ENCODE data around the gene FER1L5. TPM values are rescaled to one million over a fixed set of nuclear protein-coding genes. Genes with fewer than 3 reads are reported as not detected.

The FER1L5 gene
- total and polyA plus RNA-seq, 2 experiments from 2014 or later = 0.18 to 0.76 TPM

- no peaks in the 10 kb centered on the region for H3K9me2 ChIP-seq (ENCODE audit: insufficient read depth)
- ATAC-seq (no peak), DNase-seq (ENCODE audit: low spot score) (no peak)
- H3K4me2 ChIP-seq = no peak overlapping the region
- Mint-ChIP-seq H3K36me3 (ENCODE audit: low read depth) (peaks cover 42% of the 10 kb centered on the region), H3K4me1 (peaks cover 10% of the 10 kb centered on the region), H3K27me3 (ENCODE audit: insufficient read depth, low read depth, poor library complexity) (peaks cover 5% of the 10 kb centered on the region), H3K4me3 (no peak overlapping the region), H3K27ac (no peak overlapping the region), H3K9me3 (no peaks in the 10 kb centered on the region)
- no peaks in the 10 kb centered on the region for H3K27me3 ChIP-seq (ENCODE audit: insufficient read depth)
- H4K20me1 ChIP-seq (replicated peaks; ENCODE audit: insufficient read depth) = peaks cover 31% of the 10 kb centered on the region
- H3K79me2 ChIP-seq (replicated peaks; ENCODE audit: insufficient read depth) = peaks cover 60% of the 10 kb centered on the region
- TF ChIP-seq JUNB (IDR thresholded peaks at IDR 0.05; ENCODE audit: unreplicated experiment) = no peak
- TF ChIP-seq CTCF (conservative IDR thresholded peaks at IDR 0.05; ENCODE audit: low read depth in 2 of 2) = no peak
- TF ChIP-seq POLR2AphosphoS5 (IDR thresholded peaks at IDR 0.05; ENCODE audit: low read depth) = no peak
- H3K36me3 ChIP-seq (ENCODE audit: insufficient read depth) = peaks cover 12% of the 10 kb centered on the region; the same call in 1 of the 2 replicates
- H3K4me3 ChIP-seq = no peak overlapping the region
- H3K4me1 ChIP-seq (ENCODE audit: insufficient read depth) = no peaks in the 10 kb centered on the region; the same call in 1 of the 2 replicates
- H3F3A ChIP-seq (replicated peaks; ENCODE audit: low read depth) = no peaks in the 10 kb centered on the region
- no peak overlapping the region for H3K27ac ChIP-seq (ENCODE audit: low read depth)
- no peak overlapping the region for H2AFZ ChIP-seq
Measured at GRCh38 chr2:96633641-96634040, 8.9 kb upstream of the FER1L5 start.

DNA sequence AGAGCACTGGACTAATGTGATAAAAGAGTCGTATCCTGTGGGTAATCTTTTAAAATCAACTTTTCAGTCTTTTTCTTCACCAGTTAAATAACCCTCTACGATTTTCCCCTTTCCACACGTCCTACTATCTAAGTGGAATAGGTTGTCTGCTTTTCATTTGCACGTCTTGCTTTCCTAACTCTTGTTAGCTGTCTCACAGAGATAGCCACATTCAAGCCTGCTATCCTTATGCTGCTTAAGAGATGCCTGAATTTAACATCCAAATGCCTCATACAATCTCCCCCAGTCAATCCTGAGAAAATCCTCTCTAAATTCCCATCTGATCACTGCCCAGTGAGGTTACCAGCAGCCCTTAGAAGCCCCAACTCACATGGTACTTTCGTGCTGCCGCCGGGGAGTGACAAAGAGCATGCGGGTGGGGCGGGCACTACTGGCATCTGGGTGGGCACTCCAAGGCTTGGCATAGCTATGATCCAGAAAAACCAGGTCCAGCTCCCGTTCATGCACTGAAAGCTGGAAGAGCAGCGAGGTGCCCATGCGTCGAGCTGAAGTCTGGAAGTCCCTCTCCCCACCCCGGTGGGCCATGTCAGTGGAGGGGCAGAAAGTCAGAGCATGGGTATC is 5.9 kb upstream of the FER1L5 start:
- ATAC-seq (no peak), DNase-seq (ENCODE audit: low spot score) (no peak)
- H3K27ac ChIP-seq (ENCODE audit: low read depth) = no peak overlapping the region
- H3K27me3 ChIP-seq (ENCODE audit: insufficient read depth) = no peaks in the 10 kb centered on the region
- H3K27me3 Mint-ChIP-seq (ENCODE audit: insufficient read depth, low read depth, poor library complexity) = peaks cover 9% of the 10 kb centered on the region
- TF ChIP-seq ZNF114 (CRISPR knock-in tag; IDR thresholded peaks at IDR 0.05) = no peak
- no peak overlapping the region for H2AFZ ChIP-seq
- H3F3A ChIP-seq (replicated peaks; ENCODE audit: low read depth) = no peaks in the 10 kb centered on the region
- H3K4me1 Mint-ChIP-seq = peaks cover 10% of the 10 kb centered on the region
- peak overlapping the region; percentile 99 for H3K4me2 ChIP-seq
- peaks cover 20% of the 10 kb centered on the region for H4K20me1 ChIP-seq (replicated peaks; ENCODE audit: insufficient read depth)
- no peaks in the 10 kb centered on the region; the same call in 1 of the 2 replicates for H3K36me3 ChIP-seq (ENCODE audit: insufficient read depth)
- peaks cover 53% of the 10 kb centered on the region for H3K79me2 ChIP-seq (replicated peaks; ENCODE audit: insufficient read depth)
- H3K4me3 Mint-ChIP-seq = peak overlapping the region; percentile 93
- H3K4me1 ChIP-seq (ENCODE audit: insufficient read depth) = no peaks in the 10 kb centered on the region; the same call in 1 of the 2 replicates
- no peak overlapping the region for H3K27ac Mint-ChIP-seq
- H3K9me2 ChIP-seq (ENCODE audit: insufficient read depth) = no peaks in the 10 kb centered on the region
- H3K36me3 Mint-ChIP-seq (ENCODE audit: low read depth) = peaks cover 18% of the 10 kb centered on the region
- H3K4me3 ChIP-seq = peak overlapping the region; percentile 89
- no peaks in the 10 kb centered on the region for H3K9me3 Mint-ChIP-seq

DNA sequence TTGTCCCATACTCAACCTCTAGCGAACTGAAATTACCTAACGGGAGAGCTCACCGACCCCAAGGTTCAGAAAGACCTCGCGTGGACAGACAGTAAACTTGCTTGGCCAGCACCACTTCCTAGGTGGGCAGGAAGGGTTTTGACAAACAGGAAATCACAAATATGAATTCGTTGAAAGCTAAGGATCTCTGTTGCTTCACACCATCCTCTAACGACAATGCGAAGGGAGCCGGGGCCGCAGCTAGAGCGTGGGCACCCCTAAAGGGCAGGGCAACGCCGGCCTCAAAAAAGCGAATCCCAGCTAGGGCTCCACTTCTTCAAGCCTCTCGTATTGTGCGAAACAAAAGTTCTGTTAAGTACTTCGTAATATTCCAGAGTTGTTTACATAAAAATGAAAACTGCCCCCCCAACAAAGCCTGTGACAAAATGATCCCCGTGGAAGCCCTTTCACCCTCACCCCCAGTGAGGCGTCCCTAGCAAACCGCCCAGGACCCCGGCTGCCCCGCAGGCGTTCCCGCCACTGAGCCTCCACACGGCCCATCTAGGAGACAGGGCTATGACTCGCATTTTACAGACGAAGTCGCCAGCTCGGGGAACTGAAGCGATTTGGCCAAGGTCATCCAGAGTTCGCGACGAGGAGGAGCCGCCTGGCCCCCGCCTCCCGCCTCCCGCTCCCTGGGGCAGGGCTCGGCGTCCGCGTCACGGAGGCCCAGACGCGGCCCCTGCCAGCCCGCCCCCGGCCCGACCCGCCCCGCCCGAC is 5.0 kb upstream of the FER1L5 start:
- DNase-seq (ENCODE audit: low spot score) (peak; percentile 86), ATAC-seq (peak; percentile 75)
- Histone ChIP-seq H3K4me2 (peak overlapping the region; percentile 99), H3K27me3 (ENCODE audit: insufficient read depth) (no peaks in the 10 kb centered on the region), H2AFZ (peak overlapping the region; percentile 80; the same call in 1 of the 2 replicates), H3K79me2 (replicated peaks; ENCODE audit: insufficient read depth) (peaks cover 49% of the 10 kb centered on the region), H4K20me1 (replicated peaks; ENCODE audit: insufficient read depth) (peaks cover 12% of the 10 kb centered on the region; the same call in 1 of the 2 replicates), H3K27ac (ENCODE audit: low read depth) (no peak overlapping the region), H3K4me1 (ENCODE audit: insufficient read depth) (no peaks in the 10 kb centered on the region; the same call in 1 of the 2 replicates), H3K36me3 (ENCODE audit: insufficient read depth) (no peaks in the 10 kb centered on the region; the same call in 1 of the 2 replicates), H3K4me3 (peak overlapping the region; percentile 89), H3F3A (replicated peaks; ENCODE audit: low read depth) (no peaks in the 10 kb centered on the region), H3K9me2 (ENCODE audit: insufficient read depth) (no peaks in the 10 kb centered on the region)
- H3K27ac Mint-ChIP-seq = no peak overlapping the region
- no peaks in the 10 kb centered on the region for H3K9me3 Mint-ChIP-seq
- H3K4me1 Mint-ChIP-seq = peaks cover 10% of the 10 kb centered on the region
- H3K27me3 Mint-ChIP-seq (ENCODE audit: insufficient read depth, low read depth, poor library complexity) = peaks cover 9% of the 10 kb centered on the region
- peaks cover 14% of the 10 kb centered on the region; the same call in 2 of the 3 replicates for H3K36me3 Mint-ChIP-seq (ENCODE audit: low read depth)
- peak overlapping the region; percentile 93 for H3K4me3 Mint-ChIP-seq
- TF ChIP-seq CREB1 (CRISPR knock-in tag; IDR thresholded peaks at IDR 0.05; ENCODE audit: low read depth) (no peak), ZNF331 (CRISPR knock-in tag; IDR thresholded peaks at IDR 0.05; ENCODE audit: low read depth) (no peak), NANOG (IDR thresholded peaks at IDR 0.05; ENCODE audit: borderline replicate concordance) (no peak)
